GM18511 (cell line): ENCODE results near the gene ZNRF2.

ENCODE experiments used
- ATAC-seq: cut with Tn5 transposase; IDR thresholded peaks from one replicate; pipeline ENCODE4 v1.9.1; 2021; ENCODE audit warnings: mild to moderate bottlenecking, moderate library complexity; ENCODE audit not compliant: unreplicated experiment

The ZNRF2 gene

DNA sequence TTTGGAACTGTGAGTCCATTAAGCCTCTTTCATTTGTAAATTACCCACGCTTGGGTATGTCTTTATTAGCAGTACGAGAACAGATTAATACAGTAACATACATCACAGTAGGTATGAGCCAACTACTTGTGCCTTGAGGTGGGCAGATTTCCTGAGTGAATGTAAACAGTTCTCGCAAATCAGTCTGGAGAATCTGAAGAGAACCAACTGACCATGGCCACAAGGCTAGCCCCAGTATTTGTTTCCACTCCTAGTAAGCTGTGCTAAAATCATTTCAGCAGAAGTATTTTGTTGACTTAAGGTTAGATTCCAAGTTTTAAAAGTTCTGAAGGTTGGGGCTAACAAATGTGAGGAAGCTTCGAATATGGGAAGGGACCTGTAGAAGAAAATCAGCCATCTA is 111.3 kb downstream of the ZNRF2 start:
- ATAC-seq = no peak

DNA sequence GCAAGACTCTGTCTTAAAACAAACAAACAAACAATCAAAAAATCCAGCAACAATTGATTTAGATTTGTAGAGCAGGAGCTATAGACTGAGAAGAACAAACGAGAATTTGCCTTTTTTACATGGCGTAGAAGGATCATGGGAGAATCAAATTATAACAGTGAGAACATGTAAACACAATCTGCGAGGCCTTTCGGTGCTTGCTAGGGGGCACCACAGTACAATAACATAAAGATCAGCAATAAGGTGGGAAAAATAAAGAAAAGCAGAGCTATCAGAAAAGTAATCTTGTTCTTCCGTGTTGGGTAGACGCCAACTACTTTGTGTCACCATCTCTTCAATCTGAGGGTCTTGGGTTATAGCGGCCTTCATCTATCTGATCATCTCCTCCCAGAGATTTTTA is 112.0 kb downstream of the ZNRF2 start:
- ATAC-seq = no peak

DNA sequence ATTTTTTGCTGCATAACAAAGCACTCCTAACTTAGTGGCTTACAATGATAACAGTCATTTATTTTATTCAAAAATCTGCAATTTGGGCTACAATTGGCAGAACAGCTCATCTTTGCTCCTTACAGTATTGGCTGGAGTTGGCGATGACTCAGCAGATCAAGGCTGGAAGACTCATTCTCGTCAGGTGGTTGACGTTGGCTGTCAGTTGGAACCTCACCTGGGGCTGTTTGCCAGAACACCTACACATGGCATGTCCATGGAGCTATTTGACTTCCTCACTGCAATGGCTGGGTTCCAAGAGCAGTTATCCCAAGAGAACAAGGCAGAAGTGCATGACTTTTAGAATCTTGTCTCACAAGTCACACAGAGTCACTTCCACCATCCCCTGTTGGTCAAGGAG is 119.1 kb downstream of the ZNRF2 start:
- ATAC-seq = no peak

DNA sequence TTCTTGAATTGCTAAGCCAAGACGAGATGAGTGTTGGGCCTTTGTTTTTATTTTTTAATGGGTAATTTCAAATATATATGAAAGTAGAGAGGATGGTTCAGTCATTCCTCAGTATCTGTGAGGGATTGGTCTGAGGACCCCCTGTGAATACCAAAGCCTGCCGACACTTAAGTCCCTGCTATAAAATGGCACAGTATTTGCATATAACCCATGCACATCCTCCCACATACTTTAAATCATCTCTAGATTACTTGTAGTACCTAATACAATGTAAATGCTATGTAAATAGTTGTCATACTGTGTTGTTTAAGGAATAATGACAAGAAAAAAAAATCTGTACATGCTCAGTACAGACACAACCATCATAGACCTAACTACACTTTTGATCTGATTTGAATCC is 120.8 kb downstream of the ZNRF2 start:
- no peak for ATAC-seq

DNA sequence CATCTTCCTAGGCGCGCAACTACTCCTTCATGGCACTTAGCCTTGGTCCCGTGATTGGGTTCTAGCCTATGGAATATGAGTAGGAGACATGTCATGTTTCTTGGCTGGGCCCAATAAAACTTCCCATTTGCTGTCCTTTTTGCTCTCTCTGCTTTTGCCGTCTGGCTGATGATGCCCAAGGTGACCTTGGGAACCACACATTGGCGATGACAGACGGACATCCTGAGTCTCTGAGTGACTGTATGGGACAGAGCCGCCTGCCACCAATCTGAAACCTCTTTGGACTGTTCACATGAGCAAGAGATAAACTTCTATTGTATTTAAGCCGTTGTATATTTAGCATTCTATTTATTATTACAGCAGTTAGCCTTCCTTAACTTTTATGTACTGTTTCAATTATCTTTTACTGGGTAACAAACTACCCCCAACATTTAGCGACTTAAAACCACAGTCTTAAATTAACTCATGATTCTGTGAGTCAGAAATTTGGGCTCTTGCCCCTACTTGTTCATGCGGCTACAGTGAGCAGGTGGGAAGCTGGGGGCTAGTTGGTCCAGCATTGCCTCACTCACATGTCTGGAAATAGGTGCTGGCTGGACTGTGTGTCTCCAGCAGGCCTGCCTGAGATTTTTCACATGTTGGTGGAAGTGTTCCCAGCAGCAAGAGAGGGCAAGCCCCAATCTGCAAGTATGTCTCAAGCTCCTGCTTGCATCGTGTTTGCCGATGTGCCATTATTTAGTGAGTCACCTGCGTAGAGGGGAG is 122.4 kb downstream of the ZNRF2 start:
- ATAC-seq = no peak

DNA sequence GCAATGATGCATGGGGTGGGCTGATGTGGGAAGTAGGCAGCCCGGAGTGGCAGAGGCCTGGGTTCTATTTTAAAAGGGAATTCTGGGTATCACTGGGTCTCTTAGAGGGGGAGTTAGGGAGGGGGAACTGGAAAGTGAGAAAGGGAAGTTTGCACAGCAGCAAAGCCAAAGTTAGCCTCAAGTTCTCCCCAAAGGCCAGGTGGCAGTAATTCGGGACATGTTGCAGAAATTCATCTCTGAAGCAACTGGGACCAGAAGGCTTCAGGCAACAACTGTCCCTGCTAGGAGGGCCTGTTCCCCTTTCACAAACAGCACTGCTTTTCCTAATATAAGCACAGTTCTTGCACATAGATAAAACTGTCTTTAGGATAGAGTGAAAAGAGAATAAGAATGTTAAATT is 126.8 kb downstream of the ZNRF2 start:
- ATAC-seq = no peak

DNA sequence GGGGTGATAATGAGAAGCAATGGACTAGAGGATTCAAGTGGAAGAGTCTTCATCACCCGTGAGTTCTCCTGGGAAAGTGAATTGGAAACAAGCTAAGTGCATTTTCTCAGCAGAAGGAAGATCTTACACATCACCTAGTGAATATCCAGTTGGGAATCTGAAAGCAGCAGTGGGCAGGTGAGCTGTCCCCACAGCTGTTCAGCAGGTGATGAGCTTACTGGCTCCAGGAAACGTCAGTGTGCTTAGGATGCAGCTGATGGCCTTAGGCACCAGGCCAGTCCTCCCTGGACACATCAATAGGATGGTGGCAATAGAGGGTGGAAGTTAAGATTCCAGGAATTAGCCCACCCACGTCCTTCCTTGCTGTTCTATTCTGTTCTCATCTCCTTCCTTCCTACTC is 127.5 kb downstream of the ZNRF2 start:
- no peak for ATAC-seq

DNA sequence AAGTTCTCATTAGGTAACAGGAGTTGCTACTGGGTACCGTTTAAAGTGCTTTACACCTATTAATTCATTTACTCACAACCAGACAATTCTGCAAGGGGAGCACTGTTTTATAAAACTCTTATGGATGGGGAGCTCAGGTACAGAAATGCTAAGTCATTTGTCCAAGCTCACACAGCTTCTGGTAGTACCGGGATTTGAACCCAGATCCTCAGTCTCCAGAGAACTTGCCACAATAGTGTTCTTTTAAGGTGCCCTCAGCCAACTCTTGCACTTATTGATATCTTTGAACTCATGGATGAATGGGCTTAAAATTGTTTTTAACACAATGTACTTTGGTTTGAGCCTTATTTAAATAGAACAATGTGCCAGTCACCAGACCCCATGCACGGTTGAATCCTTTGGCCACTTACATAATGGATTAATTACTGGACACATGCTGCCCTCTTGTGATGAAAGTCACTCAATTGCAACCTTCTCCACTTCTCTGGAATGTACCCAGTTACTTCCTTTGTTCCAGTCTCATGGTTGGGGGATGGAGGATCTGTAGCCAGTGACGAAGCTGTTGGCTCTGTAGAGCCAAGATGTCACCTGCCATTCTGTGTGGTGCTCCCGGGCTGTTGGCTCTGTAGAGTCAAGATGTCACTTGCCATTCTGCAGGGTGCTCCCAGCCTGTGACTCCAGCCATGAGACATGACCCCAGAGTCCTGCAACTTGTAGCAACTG is 128.5 kb downstream of the ZNRF2 start:
- no peak for ATAC-seq

DNA sequence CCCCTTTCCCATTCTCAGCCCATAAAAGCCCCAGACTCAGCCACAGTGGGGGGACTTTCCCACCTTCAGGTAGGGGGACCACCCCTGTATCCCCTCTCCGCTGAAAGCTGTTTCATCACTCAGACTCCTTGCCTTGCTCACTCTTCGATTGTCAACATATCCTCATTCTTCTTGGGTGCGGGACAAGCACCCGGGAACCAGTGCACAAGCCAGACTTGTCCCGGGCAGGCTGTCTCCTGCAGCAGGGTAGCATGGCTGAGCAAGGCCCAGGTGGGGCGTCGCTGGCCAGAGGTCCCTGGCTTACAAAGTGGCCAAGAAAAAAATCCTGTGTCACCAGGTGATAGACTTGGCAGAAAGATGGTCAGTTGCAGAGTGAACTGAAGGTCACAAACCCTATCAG is 129.5 kb downstream of the ZNRF2 start:
- no peak for ATAC-seq
